Measurements from ENCODE around the gene TRAM2.

The TRAM2 gene

DNA sequence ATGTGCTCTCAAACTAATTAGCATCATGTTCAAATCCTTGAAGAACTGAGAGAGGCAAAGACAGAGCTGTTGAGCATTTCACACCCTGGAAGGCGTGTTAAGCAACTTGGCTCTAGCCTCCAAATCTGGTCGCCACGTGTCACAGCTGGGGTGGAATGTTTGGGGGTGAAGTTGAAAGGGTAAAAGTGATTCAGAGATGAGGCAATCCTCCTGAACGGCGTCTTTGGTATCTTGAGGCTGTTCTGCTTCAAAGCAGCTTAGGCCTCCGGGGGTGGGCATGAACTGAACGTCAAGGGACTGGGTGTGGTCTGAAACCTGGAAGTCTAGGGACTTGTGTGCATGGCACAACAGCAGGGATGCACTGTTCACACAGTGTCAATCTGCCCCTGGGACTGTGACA is 62.3 kb downstream of the TRAM2 start:
- no peak for ATAC-seq
- TF ChIP-seq, protein P1, sequence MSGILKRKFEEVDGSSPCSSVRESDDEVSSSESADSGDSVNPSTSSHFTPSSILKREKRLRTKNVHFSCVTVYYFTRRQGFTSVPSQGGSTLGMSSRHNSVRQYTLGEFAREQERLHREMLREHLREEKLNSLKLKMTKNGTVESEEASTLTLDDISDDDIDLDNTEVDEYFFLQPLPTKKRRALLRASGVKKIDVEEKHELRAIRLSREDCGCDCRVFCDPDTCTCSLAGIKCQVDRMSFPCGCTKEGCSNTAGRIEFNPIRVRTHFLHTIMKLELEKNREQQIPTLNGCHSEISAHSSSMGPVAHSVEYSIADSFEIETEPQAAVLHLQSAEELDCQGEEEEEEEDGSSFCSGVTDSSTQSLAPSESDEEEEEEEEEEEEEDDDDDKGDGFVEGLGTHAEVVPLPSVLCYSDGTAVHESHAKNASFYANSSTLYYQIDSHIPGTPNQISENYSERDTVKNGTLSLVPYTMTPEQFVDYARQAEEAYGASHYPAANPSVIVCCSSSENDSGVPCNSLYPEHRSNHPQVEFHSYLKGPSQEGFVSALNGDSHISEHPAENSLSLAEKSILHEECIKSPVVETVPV (CRISPR knock-in tag; IDR thresholded peaks at IDR 0.05) = no peak
- no peak for TF ChIP-seq SNAI2 (CRISPR knock-in tag; IDR thresholded peaks at IDR 0.05)
- no peak for TF ChIP-seq ZFP30 (CRISPR knock-in tag; IDR thresholded peaks at IDR 0.05)
- no peak for TF ChIP-seq BACH2 (CRISPR knock-in tag; IDR thresholded peaks at IDR 0.05; ENCODE audit: borderline replicate concordance)
- TF ChIP-seq PPARA (CRISPR knock-in tag; IDR thresholded peaks at IDR 0.05; ENCODE audit: borderline replicate concordance) = no peak
- no peak for TF ChIP-seq ZC3H10 (CRISPR knock-in tag; IDR thresholded peaks at IDR 0.05)
- TF ChIP-seq, protein P2, sequence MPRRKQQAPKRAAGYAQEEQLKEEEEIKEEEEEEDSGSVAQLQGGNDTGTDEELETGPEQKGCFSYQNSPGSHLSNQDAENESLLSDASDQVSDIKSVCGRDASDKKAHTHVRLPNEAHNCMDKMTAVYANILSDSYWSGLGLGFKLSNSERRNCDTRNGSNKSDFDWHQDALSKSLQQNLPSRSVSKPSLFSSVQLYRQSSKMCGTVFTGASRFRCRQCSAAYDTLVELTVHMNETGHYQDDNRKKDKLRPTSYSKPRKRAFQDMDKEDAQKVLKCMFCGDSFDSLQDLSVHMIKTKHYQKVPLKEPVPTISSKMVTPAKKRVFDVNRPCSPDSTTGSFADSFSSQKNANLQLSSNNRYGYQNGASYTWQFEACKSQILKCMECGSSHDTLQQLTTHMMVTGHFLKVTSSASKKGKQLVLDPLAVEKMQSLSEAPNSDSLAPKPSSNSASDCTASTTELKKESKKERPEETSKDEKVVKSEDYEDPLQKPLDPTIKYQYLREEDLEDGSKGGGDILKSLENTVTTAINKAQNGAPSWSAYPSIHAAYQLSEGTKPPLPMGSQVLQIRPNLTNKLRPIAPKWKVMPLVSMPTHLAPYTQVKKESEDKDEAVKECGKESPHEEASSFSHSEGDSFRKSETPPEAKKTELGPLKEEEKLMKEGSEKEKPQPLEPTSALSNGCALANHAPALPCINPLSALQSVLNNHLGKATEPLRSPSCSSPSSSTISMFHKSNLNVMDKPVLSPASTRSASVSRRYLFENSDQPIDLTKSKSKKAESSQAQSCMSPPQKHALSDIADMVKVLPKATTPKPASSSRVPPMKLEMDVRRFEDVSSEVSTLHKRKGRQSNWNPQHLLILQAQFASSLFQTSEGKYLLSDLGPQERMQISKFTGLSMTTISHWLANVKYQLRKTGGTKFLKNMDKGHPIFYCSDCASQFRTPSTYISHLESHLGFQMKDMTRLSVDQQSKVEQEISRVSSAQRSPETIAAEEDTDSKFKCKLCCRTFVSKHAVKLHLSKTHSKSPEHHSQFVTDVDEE (CRISPR knock-in tag; IDR thresholded peaks at IDR 0.05) = no peak
- TF ChIP-seq ZFP3 (CRISPR knock-in tag; IDR thresholded peaks at IDR 0.05) = no peak
- TF ChIP-seq CSDC2 (CRISPR knock-in tag; IDR thresholded peaks at IDR 0.05) = no peak
- TF ChIP-seq ZNF565 (CRISPR knock-in tag; conservative IDR thresholded peaks at IDR 0.05; ENCODE audit: low read depth) = no peak
- no peak for TF ChIP-seq RARB (CRISPR knock-in tag; IDR thresholded peaks at IDR 0.05)
- TF ChIP-seq TCF4 (CRISPR knock-in tag; IDR thresholded peaks at IDR 0.05; ENCODE audit: borderline replicate concordance) = no peak
- no peak for TF ChIP-seq ZNF8 (CRISPR knock-in tag; IDR thresholded peaks at IDR 0.05)
- no peak for TF ChIP-seq ARNTL (CRISPR knock-in tag; IDR thresholded peaks at IDR 0.05; ENCODE audit: borderline replicate concordance, low read depth)

DNA sequence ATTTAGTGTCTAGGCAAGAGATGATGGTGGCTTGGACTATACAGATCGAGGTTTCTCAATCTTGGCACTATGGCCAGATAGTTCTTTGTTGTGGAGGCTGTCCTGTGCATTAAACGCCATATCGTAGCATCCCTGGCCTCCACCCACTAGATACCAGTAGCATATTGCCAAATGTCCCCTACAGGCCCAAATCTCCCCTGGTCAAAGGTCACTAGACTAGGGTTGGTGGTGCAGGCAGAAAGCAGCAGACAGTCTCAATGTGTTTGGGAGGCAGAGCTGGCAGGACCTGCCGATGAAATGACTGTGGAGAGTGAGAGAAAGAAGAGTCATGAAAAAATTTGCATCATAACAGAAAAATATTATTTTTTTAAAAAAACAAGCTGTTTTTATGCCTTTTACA is 63.0 kb downstream of the TRAM2 start:
- TF ChIP-seq ZFP30 (CRISPR knock-in tag; IDR thresholded peaks at IDR 0.05) = no peak
- no peak for TF ChIP-seq BACH2 (CRISPR knock-in tag; IDR thresholded peaks at IDR 0.05; ENCODE audit: borderline replicate concordance)
- TF ChIP-seq ZFP3 (CRISPR knock-in tag; IDR thresholded peaks at IDR 0.05) = no peak
- TF ChIP-seq OSR1 (CRISPR knock-in tag; IDR thresholded peaks at IDR 0.05) = no peak
- no peak for TF ChIP-seq ZNF8 (CRISPR knock-in tag; IDR thresholded peaks at IDR 0.05)
- TF ChIP-seq ZNF70 (CRISPR knock-in tag; IDR thresholded peaks at IDR 0.05) = no peak
- TF ChIP-seq TCF4 (CRISPR knock-in tag; IDR thresholded peaks at IDR 0.05; ENCODE audit: borderline replicate concordance) = no peak
- no peak for TF ChIP-seq PPARA (CRISPR knock-in tag; IDR thresholded peaks at IDR 0.05; ENCODE audit: borderline replicate concordance)
- TF ChIP-seq, protein P1 (CRISPR knock-in tag; IDR thresholded peaks at IDR 0.05) = no peak
- TF ChIP-seq ZNF565 (CRISPR knock-in tag; conservative IDR thresholded peaks at IDR 0.05; ENCODE audit: low read depth) = no peak
- TF ChIP-seq ESRRG (CRISPR knock-in tag; IDR thresholded peaks at IDR 0.05) = no peak
- TF ChIP-seq, protein P3, sequence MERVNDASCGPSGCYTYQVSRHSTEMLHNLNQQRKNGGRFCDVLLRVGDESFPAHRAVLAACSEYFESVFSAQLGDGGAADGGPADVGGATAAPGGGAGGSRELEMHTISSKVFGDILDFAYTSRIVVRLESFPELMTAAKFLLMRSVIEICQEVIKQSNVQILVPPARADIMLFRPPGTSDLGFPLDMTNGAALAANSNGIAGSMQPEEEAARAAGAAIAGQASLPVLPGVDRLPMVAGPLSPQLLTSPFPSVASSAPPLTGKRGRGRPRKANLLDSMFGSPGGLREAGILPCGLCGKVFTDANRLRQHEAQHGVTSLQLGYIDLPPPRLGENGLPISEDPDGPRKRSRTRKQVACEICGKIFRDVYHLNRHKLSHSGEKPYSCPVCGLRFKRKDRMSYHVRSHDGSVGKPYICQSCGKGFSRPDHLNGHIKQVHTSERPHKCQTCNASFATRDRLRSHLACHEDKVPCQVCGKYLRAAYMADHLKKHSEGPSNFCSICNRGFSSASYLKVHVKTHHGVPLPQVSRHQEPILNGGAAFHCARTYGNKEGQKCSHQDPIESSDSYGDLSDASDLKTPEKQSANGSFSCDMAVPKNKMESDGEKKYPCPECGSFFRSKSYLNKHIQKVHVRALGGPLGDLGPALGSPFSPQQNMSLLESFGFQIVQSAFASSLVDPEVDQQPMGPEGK (CRISPR knock-in tag; IDR thresholded peaks at IDR 0.05; ENCODE audit: borderline replicate concordance) = no peak
- TF ChIP-seq ZC3H10 (CRISPR knock-in tag; IDR thresholded peaks at IDR 0.05) = no peak
- TF ChIP-seq GLIS3 (CRISPR knock-in tag; IDR thresholded peaks at IDR 0.05) = no peak
- no peak for ATAC-seq

DNA sequence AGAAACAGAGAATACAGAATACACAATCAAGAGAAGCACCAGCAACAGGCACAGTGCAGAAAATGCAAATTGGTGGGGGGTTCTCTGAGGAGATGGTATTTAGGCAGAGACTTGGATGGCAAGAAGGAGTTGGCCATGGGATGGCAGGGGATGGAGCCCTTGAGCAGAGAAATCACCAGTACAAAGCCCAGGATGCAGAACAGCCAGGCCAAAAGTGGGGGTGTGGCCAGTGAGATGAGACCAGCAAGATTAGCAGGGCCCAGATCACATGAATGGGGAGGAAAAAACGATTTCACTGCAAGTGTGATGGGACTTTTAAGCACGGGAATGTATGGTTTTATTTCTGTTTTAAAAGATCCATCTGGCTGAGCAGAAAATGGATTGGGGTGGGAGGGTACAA is 63.4 kb downstream of the TRAM2 start:
- no peak for ATAC-seq
- no peak for TF ChIP-seq ZFP3 (CRISPR knock-in tag; IDR thresholded peaks at IDR 0.05)

DNA sequence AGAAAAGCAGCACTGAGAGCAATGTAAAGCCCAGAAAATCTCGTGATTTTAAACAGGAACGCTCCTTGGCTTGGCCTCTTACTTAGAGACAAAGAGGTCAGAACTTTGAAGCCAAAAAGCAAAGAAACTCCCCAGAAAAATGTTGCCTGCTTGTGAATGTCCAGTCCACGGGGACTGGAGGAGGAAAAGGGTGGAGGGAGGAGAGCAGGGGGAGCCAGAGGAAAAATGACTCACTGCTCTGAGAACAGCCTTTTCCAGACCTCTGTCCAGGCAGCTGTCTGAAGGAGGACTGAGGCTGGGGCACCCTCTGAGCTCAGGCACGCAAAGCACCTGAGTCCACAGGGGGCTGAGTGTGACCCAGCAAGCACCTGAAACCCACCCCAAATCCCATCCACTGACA is 64.7 kb downstream of the TRAM2 start:
- peak; percentile 95 for ATAC-seq
- TF ChIP-seq ZNF565 (CRISPR knock-in tag; conservative IDR thresholded peaks at IDR 0.05; ENCODE audit: low read depth) = no peak

All from SK-N-SH treated with all-trans-retinoic acid at 6 μM for 48 hours (cell line).